Osteocyte (in vitro differentiated cells): ENCODE results near the gene ATP11A. TPM values are rescaled to one million over a fixed set of nuclear protein-coding genes. Genes with fewer than 3 reads are reported as not detected.

Experiments
- DNase-seq: peaks from one replicate; pipeline ENCODE4 v3.0.0; 2021; ENCODE audit warnings: mixed read lengths; ENCODE audit not compliant: unreplicated experiment; ENCODE audit errors: extremely low spot score
- H3K27ac Mint-ChIP-seq: one replicate; pipeline ENCODE4 v1.8.0; 2021; ENCODE audit warnings: mild to moderate bottlenecking, mixed read lengths; ENCODE audit not compliant: unreplicated experiment
- H3K27me3 Mint-ChIP-seq: one replicate; pipeline ENCODE4 v1.8.0; 2021; ENCODE audit warnings: mixed read lengths; ENCODE audit not compliant: unreplicated experiment
- H3K36me3 Mint-ChIP-seq: one replicate; pipeline ENCODE4 v1.8.0; 2021; ENCODE audit warnings: mixed read lengths; ENCODE audit not compliant: unreplicated experiment
- H3K4me1 Mint-ChIP-seq: one replicate; pipeline ENCODE4 v1.8.0; 2021; ENCODE audit warnings: mixed read lengths; ENCODE audit not compliant: unreplicated experiment
- H3K4me3 Mint-ChIP-seq: one replicate; pipeline ENCODE4 v1.8.0; 2021; ENCODE audit warnings: mild to moderate bottlenecking, moderate library complexity, mixed read lengths; ENCODE audit not compliant: unreplicated experiment
- H3K9me3 Mint-ChIP-seq: one replicate; pipeline ENCODE4 v1.8.0; 2021; ENCODE audit warnings: mixed read lengths; ENCODE audit not compliant: unreplicated experiment
- total RNA-seq: library from RNA; stranded (reverse); gene quantifications from 2 replicates; pipeline ENCODE4 v1.2.1, GENCODE V29; 2021
- TF ChIP-seq, protein P1 (sequence below): fragments of 200-600 bp; sonication (generic); IDR thresholded peaks from 2 replicates; pipeline ENCODE4 v1.5.0; 2021; ENCODE audit warnings: antibody characterized with exemption, mild to moderate bottlenecking, moderate library complexity

The ATP11A gene
- total RNA-seq, 1 donor from 2014 or later: 15.7 TPM

DNA sequence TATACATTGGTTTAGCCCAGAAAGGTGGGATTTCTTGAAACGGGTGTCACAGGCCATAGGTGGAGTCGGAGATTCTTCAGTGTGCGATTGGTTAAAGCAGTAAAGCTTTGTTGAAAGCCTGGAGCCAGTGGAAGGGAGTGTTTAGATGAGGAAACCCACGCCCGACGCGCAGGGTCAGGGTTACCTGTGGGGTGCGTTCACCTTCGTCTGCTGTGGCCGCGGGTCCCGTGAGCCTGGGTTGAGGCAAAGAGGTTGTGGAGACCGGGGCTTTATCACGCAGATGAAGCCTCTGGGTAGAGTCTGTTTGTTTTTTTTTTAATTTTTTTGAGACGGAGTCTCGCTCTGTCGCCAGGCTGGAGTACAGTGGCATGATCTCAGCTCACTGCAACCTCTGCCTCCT is 30.4 kb downstream of the ATP11A start:
- H3K36me3 Mint-ChIP-seq: no peaks in the 10 kb centered on the region
- H3K27me3 Mint-ChIP-seq: no peaks in the 10 kb centered on the region
- no peak overlapping the region for H3K27ac Mint-ChIP-seq
- no peak for DNase-seq
- no peak overlapping the region for H3K4me3 Mint-ChIP-seq
- TF ChIP-seq, protein P1, sequence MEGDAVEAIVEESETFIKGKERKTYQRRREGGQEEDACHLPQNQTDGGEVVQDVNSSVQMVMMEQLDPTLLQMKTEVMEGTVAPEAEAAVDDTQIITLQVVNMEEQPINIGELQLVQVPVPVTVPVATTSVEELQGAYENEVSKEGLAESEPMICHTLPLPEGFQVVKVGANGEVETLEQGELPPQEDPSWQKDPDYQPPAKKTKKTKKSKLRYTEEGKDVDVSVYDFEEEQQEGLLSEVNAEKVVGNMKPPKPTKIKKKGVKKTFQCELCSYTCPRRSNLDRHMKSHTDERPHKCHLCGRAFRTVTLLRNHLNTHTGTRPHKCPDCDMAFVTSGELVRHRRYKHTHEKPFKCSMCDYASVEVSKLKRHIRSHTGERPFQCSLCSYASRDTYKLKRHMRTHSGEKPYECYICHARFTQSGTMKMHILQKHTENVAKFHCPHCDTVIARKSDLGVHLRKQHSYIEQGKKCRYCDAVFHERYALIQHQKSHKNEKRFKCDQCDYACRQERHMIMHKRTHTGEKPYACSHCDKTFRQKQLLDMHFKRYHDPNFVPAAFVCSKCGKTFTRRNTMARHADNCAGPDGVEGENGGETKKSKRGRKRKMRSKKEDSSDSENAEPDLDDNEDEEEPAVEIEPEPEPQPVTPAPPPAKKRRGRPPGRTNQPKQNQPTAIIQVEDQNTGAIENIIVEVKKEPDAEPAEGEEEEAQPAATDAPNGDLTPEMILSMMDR: no peak
- H3K4me1 Mint-ChIP-seq: no peaks in the 10 kb centered on the region
- H3K9me3 Mint-ChIP-seq: no peaks in the 10 kb centered on the region

DNA sequence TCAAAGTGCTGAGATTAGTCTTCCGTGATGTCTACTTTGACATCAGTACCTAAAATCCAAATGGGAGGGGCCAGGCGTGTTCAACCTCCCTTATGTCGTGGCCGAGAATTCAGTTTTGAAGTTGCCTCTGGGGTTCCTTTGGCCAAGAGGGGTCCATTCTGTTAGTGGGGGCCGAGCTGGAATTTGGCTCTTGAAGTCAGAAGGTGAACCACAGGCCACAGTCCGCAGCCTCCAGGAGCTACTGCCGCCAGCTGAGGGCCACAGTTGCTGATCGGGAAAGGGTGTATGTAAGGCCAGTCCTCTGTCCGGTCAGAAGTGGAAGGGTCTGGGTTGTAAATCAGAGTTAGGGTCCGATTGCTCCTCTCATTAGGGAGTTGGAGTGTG is 31.0 kb downstream of the ATP11A start:
- H3K4me1 Mint-ChIP-seq: peaks cover 5% of the 10 kb centered on the region
- no peak overlapping the region for H3K27ac Mint-ChIP-seq
- no peak overlapping the region for H3K4me3 Mint-ChIP-seq
- no peak for DNase-seq
- H3K9me3 Mint-ChIP-seq: no peaks in the 10 kb centered on the region
- TF ChIP-seq, protein P1: no peak
- no peaks in the 10 kb centered on the region for H3K36me3 Mint-ChIP-seq
- no peaks in the 10 kb centered on the region for H3K27me3 Mint-ChIP-seq

DNA sequence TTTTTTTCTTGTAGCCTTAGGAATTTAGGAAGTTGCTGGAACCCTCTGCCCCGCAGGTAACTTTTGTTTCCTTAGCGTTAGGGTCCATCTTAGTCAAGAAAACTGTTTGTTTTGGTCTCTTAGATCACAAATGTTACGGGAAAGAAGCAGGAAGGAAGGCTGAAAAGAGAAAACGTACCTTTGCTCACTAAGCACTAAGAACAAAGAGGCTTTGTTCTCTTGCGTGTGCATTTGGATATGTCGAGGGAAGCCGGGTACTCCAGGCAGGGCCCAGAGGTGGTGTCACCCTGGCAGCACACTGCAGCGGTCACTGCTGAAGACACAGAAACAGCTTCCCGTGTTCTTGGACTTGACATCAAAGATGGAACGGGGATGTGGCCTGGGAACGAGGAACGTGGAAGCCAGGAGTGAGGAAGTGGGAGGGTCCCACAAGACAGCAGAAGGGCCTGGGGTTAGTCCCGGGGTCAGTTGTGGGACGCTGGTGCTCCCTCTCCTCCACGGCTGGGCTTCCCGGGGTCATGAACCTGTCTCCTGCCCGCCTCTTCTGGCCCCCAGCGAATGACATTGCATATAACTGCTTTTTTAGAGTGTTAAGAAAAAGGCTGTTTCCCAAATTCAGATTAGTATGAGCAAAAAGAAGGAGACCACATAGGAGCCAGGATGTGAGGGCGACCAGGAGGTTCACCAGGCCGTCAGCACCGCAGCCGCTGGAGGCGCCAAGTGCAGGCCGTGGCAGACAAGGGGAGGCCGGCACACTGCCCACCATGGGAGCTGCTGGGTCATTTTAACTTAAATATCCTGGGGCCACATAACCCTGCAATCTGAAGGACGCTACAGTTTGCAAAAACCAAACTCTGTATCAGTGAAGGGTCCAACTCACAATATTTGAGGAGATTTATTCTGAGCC is 31.6 kb downstream of the ATP11A start:
- peaks cover 12% of the 10 kb centered on the region for H3K4me1 Mint-ChIP-seq
- H3K36me3 Mint-ChIP-seq: no peaks in the 10 kb centered on the region
- no peak overlapping the region for H3K27ac Mint-ChIP-seq
- no peak overlapping the region for H3K4me3 Mint-ChIP-seq
- DNase-seq: no peak
- no peaks in the 10 kb centered on the region for H3K9me3 Mint-ChIP-seq
- TF ChIP-seq, protein P1: no peak
- no peaks in the 10 kb centered on the region for H3K27me3 Mint-ChIP-seq

DNA sequence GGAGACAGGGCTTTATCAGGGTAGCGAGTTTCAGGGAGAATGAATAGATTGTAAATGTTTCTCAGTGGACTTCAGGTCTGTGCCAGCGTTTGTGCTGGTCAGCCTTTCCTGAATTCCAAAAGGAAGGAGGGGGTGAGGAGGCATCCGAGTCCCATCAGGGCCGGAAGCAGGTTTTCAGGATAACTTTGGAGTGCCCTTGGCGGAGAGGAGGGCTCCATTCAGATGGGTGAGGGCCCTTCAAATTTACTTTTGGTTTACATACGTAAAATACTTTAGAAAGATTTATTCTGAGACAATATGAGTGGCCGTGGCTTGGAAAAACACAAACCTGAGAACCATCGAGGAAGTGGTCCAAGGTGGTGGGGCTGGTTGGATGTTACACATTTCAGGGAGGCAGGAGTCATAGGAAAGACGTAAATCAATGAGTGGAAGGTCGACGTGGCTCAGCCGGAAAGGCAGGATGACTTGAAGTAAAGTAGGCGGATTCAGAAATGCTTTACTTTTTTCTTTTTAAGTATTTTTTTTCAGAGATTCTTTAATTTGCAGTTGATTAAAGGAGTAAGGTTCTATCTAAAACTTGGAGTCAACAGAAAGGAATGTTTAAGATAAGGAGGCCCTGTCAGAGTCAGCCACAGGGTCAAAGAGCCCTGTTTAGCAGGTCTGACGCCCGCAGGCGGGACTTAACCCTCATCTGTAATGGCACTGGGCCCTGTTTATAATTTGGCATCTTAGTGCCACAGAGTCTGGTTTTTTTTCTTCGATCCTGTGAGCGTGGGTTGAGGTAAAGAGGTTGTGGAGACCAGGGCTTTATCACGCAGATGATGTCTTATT is 32.8 kb downstream of the ATP11A start:
- Mint-ChIP-seq H3K27ac (no peak overlapping the region), H3K36me3 (no peaks in the 10 kb centered on the region), H3K4me1 (peaks cover 13% of the 10 kb centered on the region), H3K9me3 (no peaks in the 10 kb centered on the region), H3K27me3 (no peaks in the 10 kb centered on the region), H3K4me3 (no peak overlapping the region)
- TF ChIP-seq, protein P1: no peak
- no peak for DNase-seq

DNA sequence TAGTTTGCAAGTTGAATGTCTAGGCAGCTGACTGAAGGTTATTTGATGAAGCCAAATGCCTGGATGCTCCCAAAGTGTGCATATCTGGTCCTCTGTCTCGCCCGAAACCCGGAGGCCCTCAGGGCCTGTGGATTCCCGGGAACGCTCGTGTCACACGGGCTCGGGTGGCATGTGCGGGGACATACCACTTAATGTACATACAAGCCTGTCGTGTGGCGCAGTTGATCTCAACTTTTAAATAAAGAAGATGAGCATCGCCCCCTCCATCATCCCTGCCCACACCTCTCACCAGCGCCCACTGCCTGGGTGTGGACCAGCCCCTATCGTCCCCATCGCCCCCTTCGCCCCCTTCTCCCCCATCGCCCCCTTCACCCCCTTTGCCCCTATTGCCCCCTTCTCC is 33.9 kb downstream of the ATP11A start:
- peaks cover 13% of the 10 kb centered on the region for H3K4me1 Mint-ChIP-seq
- DNase-seq: no peak
- H3K27ac Mint-ChIP-seq: no peak overlapping the region
- no peak overlapping the region for H3K4me3 Mint-ChIP-seq
- TF ChIP-seq, protein P1: no peak
- no peaks in the 10 kb centered on the region for H3K36me3 Mint-ChIP-seq
- H3K9me3 Mint-ChIP-seq: no peaks in the 10 kb centered on the region
- H3K27me3 Mint-ChIP-seq: no peaks in the 10 kb centered on the region
